ENCODE results near the gene PWWP3B.

DNA sequence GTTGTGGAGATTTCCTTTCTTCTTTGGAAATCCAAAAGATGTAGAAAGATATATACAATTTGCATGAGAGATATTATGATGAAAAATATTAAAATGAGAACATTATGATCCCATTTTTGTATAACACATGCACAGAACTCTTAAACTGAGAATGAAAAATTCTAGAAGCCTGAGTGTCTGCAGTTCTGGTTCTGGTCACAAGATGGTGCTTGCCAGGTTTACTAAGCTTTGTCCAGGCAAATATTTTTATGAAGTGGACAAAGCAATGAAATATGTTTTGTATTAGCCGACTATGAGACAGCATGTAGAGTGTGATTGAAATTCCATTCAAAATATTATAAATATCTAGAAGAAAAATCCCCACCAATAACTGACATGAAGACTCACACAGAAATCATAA is 2.2 kb downstream of the PWWP3B start:
- TF ChIP-seq EZH2 (IDR thresholded peaks at IDR 0.05; ENCODE audit: insufficient read depth, poor library complexity, severe bottlenecking) (no peak), EZH2phosphoT487 (IDR thresholded peaks at IDR 0.05; ENCODE audit: insufficient read depth, low read depth) (no peak)
